ENCODE measurements around the gene LONRF2. TPM values are rescaled to one million over a fixed set of nuclear protein-coding genes. Genes with fewer than 3 reads are reported as not detected.

LONRF2 gene
- total RNA-seq = under 0.01 TPM in 1 of 2 replicates, not detected in the other

GRCh38 chr2:100321866-100322820 is at the start of gene LONRF2:
LONRF2 (minus strand) TSS chr2:100322501; CDS start chr2:100322093, 408 bp downstream.

Small RNAs within 50 kb of the gene (small RNA-seq; reads per million reads assigned to genes)
- not detected for gene AC012493.2

Other genes with a start within 250 kb of the LONRF2 start
- 0.07 TPM in 1 of 2 replicates, not detected in the other for gene AFF3, start 179.9 kb downstream of the LONRF2 start, total RNA-seq
- gene CHST10, start 95.2 kb upstream of the LONRF2 start, total RNA-seq = 14.2 and 17.7 TPM in 2 replicates
- not detected in 2 replicates for gene NMS, start 148.0 kb upstream of the LONRF2 start, total RNA-seq
- 20.7 and 27.9 TPM in 2 replicates for gene PDCL3, start 240.5 kb upstream of the LONRF2 start, total RNA-seq

All from thoracic aorta endothelial cell (primary cell).